Measurements from ENCODE around the gene CRYGS.
"Not testable (repeated sequence)": the region's sequence is repeated elsewhere in the genome, so short reads cannot be mapped to it uniquely, and the experiment has no call there.

Gene CRYGS

GRCh38 chr3:186549497-186549896 is 5.3 kb upstream of the CRYGS start:
- Histone ChIP-seq H3K9me3 (ENCODE audit: control insufficient read depth, low read depth, low read length) (no peaks in the 10 kb centered on the region), H3K4me1 (ENCODE audit: control insufficient read depth, low read depth, low read length) (no peaks in the 10 kb centered on the region), H3K27me3 (ENCODE audit: control insufficient read depth, insufficient read depth, low read length) (no peaks in the 10 kb centered on the region), H3K4me3 (ENCODE audit: low read length) (no peak overlapping the region), H3K27ac (ENCODE audit: low read length) (no peak overlapping the region), H3K36me3 (ENCODE audit: control insufficient read depth, low read depth, low read length) (peaks cover 5% of the 10 kb centered on the region), H3K9ac (ENCODE audit: low read length) (no peak overlapping the region)

- peaks cover 3% of the 10 kb centered on the region for H3K4me1 ChIP-seq (ENCODE audit: control insufficient read depth, low read depth, low read length)
- H3K9me3 ChIP-seq (ENCODE audit: control insufficient read depth, low read depth, low read length): no peaks in the 10 kb centered on the region
- no peak overlapping the region for H3K27ac ChIP-seq (ENCODE audit: low read length)
- H3K4me3 ChIP-seq (ENCODE audit: low read length): no peak overlapping the region
- H3K36me3 ChIP-seq (ENCODE audit: control insufficient read depth, low read depth, low read length): no peaks in the 10 kb centered on the region
- no peak overlapping the region for H3K9ac ChIP-seq (ENCODE audit: low read length)
- H3K27me3 ChIP-seq (ENCODE audit: control insufficient read depth, insufficient read depth, low read length): no peaks in the 10 kb centered on the region
Observed at GRCh38 chr3:186540835-186541226, 3.3 kb downstream of the CRYGS start.

- no peak overlapping the region for H3K9ac ChIP-seq (ENCODE audit: low read length)
- H3K4me3 ChIP-seq (ENCODE audit: low read length): no peak overlapping the region
- peaks cover 3% of the 10 kb centered on the region for H3K4me1 ChIP-seq (ENCODE audit: control insufficient read depth, low read depth, low read length)
Observed at GRCh38 chr3:186540221-186540834, 3.9 kb downstream of the CRYGS start.

GRCh38 chr3:186538779-186539178 is 5.4 kb downstream of the CRYGS start:
- H3K27ac ChIP-seq (ENCODE audit: low read length): no peak overlapping the region
- H3K36me3 ChIP-seq (ENCODE audit: control insufficient read depth, low read depth, low read length): no peaks in the 10 kb centered on the region
- H3K4me1 ChIP-seq (ENCODE audit: control insufficient read depth, low read depth, low read length): peaks cover 3% of the 10 kb centered on the region

More at GRCh38 chr3:186540221-186540834, 3.9 kb downstream of the CRYGS start:
- Histone ChIP-seq H3K27ac (ENCODE audit: low read length) (no peak overlapping the region), H3K36me3 (ENCODE audit: control insufficient read depth, low read depth, low read length) (no peaks in the 10 kb centered on the region), H3K27me3 (ENCODE audit: control insufficient read depth, insufficient read depth, low read length) (no peaks in the 10 kb centered on the region), H3K9me3 (ENCODE audit: control insufficient read depth, low read depth, low read length) (no peaks in the 10 kb centered on the region)

GRCh38 chr3:186536883-186537844 is 7.0 kb downstream of the CRYGS start:
- Histone ChIP-seq H3K36me3 (ENCODE audit: control insufficient read depth, low read depth, low read length) (no peaks in the 10 kb centered on the region), H3K4me3 (ENCODE audit: low read length) (no peak overlapping the region), H3K9me3 (ENCODE audit: control insufficient read depth, low read depth, low read length) (no peaks in the 10 kb centered on the region), H3K27me3 (ENCODE audit: control insufficient read depth, insufficient read depth, low read length) (no peaks in the 10 kb centered on the region), H3K27ac (ENCODE audit: low read length) (no peak overlapping the region), H3K9ac (ENCODE audit: low read length) (no peak overlapping the region), H3K4me1 (ENCODE audit: control insufficient read depth, low read depth, low read length) (peaks cover 3% of the 10 kb centered on the region)

More at GRCh38 chr3:186538779-186539178, 5.4 kb downstream of the CRYGS start:
- Histone ChIP-seq H3K4me3 (ENCODE audit: low read length) (no peak overlapping the region), H3K9ac (ENCODE audit: low read length) (no peak overlapping the region), H3K27me3 (ENCODE audit: control insufficient read depth, insufficient read depth, low read length) (no peaks in the 10 kb centered on the region), H3K9me3 (ENCODE audit: control insufficient read depth, low read depth, low read length) (no peaks in the 10 kb centered on the region)

- Histone ChIP-seq H3K9ac (ENCODE audit: low read length) (no peak overlapping the region), H3K27me3 (ENCODE audit: control insufficient read depth, insufficient read depth, low read length) (no peaks in the 10 kb centered on the region), H3K36me3 (ENCODE audit: control insufficient read depth, low read depth, low read length) (no peaks in the 10 kb centered on the region), H3K4me1 (ENCODE audit: control insufficient read depth, low read depth, low read length) (peaks cover 9% of the 10 kb centered on the region), H3K9me3 (ENCODE audit: control insufficient read depth, low read depth, low read length) (no peaks in the 10 kb centered on the region), H3K27ac (ENCODE audit: low read length) (no peak overlapping the region), H3K4me3 (ENCODE audit: low read length) (no peak overlapping the region)
Observed at GRCh38 chr3:186534113-186534669, 10.0 kb downstream of the CRYGS start.

DNA sequence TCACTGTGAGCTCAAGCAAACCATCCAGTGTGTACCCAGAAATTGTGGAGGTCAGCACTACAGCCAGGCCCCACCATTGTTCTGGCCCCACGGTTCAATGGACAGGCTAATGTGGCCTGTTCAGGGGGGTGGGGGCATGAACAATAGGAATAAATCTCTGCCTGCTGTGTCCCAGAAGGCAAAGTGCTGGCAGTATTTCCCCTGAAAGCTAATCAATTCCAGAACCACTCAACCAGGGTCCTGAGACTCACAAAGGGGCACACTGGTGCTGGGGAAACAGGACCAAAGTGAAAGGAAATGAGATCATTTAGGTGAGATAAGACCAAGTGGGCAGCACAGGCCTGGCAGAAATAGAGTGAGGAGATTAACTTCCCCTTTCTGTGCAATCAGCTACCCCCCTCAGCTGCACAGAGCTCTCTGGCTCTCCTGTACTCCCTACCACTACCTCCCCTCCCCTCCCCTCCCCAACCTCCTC is 11.5 kb downstream of the CRYGS start:
- Histone ChIP-seq H3K36me3 (ENCODE audit: control insufficient read depth, low read depth, low read length) (no peaks in the 10 kb centered on the region), H3K27ac (ENCODE audit: low read length) (no peak overlapping the region), H3K27me3 (ENCODE audit: control insufficient read depth, insufficient read depth, low read length) (no peaks in the 10 kb centered on the region), H3K4me3 (ENCODE audit: low read length) (no peak overlapping the region), H3K9ac (ENCODE audit: low read length) (no peak overlapping the region), H3K4me1 (ENCODE audit: control insufficient read depth, low read depth, low read length) (peaks cover 9% of the 10 kb centered on the region), H3K9me3 (ENCODE audit: control insufficient read depth, low read depth, low read length) (no peaks in the 10 kb centered on the region)

GRCh38 chr3:186531694-186532093 is 12.5 kb downstream of the CRYGS start:
- not testable (repeated sequence) for H3K36me3 ChIP-seq (ENCODE audit: control insufficient read depth, low read depth, low read length); H3K27me3 ChIP-seq (ENCODE audit: control insufficient read depth, insufficient read depth, low read length); H3K27ac ChIP-seq (ENCODE audit: low read length); H3K4me3 ChIP-seq (ENCODE audit: low read length); H3K9ac ChIP-seq (ENCODE audit: low read length); H3K4me1 ChIP-seq (ENCODE audit: control insufficient read depth, low read depth, low read length); H3K9me3 ChIP-seq (ENCODE audit: control insufficient read depth, low read depth, low read length)

- H3K27ac ChIP-seq (ENCODE audit: low read length): no peak overlapping the region
- no peak overlapping the region for H3K9ac ChIP-seq (ENCODE audit: low read length)
- H3K27me3 ChIP-seq (ENCODE audit: control insufficient read depth, insufficient read depth, low read length): no peaks in the 10 kb centered on the region
- H3K36me3 ChIP-seq (ENCODE audit: control insufficient read depth, low read depth, low read length): no peaks in the 10 kb centered on the region
- peaks cover 9% of the 10 kb centered on the region for H3K4me1 ChIP-seq (ENCODE audit: control insufficient read depth, low read depth, low read length)
- H3K4me3 ChIP-seq (ENCODE audit: low read length): no peak overlapping the region
- no peaks in the 10 kb centered on the region for H3K9me3 ChIP-seq (ENCODE audit: control insufficient read depth, low read depth, low read length)
Observed at GRCh38 chr3:186530415-186530814, 13.8 kb downstream of the CRYGS start.

- Histone ChIP-seq H3K9me3 (ENCODE audit: control insufficient read depth, low read depth, low read length) (no peaks in the 10 kb centered on the region), H3K4me1 (ENCODE audit: control insufficient read depth, low read depth, low read length) (peaks cover 9% of the 10 kb centered on the region), H3K9ac (ENCODE audit: low read length) (no peak overlapping the region), H3K36me3 (ENCODE audit: control insufficient read depth, low read depth, low read length) (no peaks in the 10 kb centered on the region), H3K27me3 (ENCODE audit: control insufficient read depth, insufficient read depth, low read length) (no peaks in the 10 kb centered on the region), H3K27ac (ENCODE audit: low read length) (no peak overlapping the region), H3K4me3 (ENCODE audit: low read length) (no peak overlapping the region)
Observed at GRCh38 chr3:186529201-186529999, 14.8 kb downstream of the CRYGS start.

DNA sequence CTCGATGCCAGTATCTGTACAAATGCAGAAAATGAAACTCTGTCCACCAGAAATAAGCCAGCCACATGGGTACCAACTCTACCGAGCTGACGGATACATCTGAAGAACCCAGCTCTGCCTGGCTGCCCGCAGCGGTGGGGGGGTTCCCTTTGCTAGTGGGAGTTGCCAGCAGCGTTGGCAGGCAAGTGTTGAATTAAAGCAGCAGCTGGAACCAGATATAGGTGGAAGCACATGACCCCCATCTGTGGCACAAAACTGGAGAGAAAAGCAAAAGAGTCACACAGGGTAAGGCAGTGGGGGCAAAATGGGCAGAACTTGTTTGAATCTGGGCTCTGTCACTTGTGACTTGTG is 17.9 kb downstream of the CRYGS start:
- no peaks in the 10 kb centered on the region for H3K36me3 ChIP-seq (ENCODE audit: control insufficient read depth, low read depth, low read length)
- no peak overlapping the region for H3K4me3 ChIP-seq (ENCODE audit: low read length)
- H3K27ac ChIP-seq (ENCODE audit: low read length): no peak overlapping the region
- H3K9ac ChIP-seq (ENCODE audit: low read length): no peak overlapping the region
- no peaks in the 10 kb centered on the region for H3K9me3 ChIP-seq (ENCODE audit: control insufficient read depth, low read depth, low read length)
- peaks cover 9% of the 10 kb centered on the region for H3K4me1 ChIP-seq (ENCODE audit: control insufficient read depth, low read depth, low read length)
- H3K27me3 ChIP-seq (ENCODE audit: control insufficient read depth, insufficient read depth, low read length): no peaks in the 10 kb centered on the region
